Transverse colon (tissue), 4 donors: ENCODE measurements around the gene CACNB2.

ENCODE experiments used
- CTCF ChIP-seq, 5 experiments: fragments of 200-600 bp in 3 of 5; fragments of 450-650 bp in 2 of 5; sonication (generic) in 3 of 5; IDR thresholded peaks; 1 replicate in 2 of 5; 2 replicates in 3 of 5; pipeline ENCODE4 v1.5.1; 2016 to 2017; ENCODE audit warnings: antibody characterized with exemption in 5 of 5, inconsistent platforms in 3 of 5, mild to moderate bottlenecking in 2 of 5, moderate library complexity in 1 of 5
- EP300 ChIP-seq: sonication (generic); formaldehyde crosslinking; IDR thresholded peaks from one replicate; pipeline ENCODE4 v1.6.1; 2017; ENCODE audit warnings: antibody characterized with exemption, low read depth
- POLR2A ChIP-seq: fragments of 450-650 bp; IDR thresholded peaks from one replicate; pipeline ENCODE4 v1.6.1; 2016; ENCODE audit warnings: antibody characterized with exemption, mild to moderate bottlenecking, moderate library complexity
- POLR2AphosphoS5 ChIP-seq, 3 donors: sonication (generic); formaldehyde crosslinking; IDR thresholded peaks; one replicate each; pipeline ENCODE4 v1.6.1; 2016; ENCODE audit warnings: antibody characterized with exemption in 3 of 3

DNA sequence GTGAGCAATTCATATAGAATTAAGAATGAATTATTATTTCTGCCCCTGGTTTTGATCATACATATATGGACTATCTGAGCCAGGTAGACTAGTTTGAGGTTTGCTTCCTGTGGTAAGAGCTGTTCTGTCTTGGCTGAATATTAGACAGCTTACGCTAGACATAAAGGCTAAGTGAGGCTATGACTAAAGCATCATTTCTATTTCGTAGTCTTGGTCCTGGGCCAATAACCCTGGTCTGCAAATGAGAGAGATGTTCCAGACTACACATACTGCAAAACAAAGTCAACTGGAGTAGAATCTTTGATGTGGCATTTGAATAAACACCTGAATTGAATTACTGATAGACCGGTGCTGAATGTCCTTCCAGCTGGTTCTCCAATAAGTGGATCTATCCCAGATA, 40.8 kb upstream of the CACNB2 start:
- no peak for TF ChIP-seq CTCF (IDR thresholded peaks at IDR 0.05)
- no peak for TF ChIP-seq POLR2A
- no peak for TF ChIP-seq EP300
- TF ChIP-seq POLR2AphosphoS5 (IDR thresholded peaks at IDR 0.05) = no peak
